H1 (cell line): ENCODE data around the gene LEO1. TPM values are rescaled to one million over a fixed set of nuclear protein-coding genes. Genes with fewer than 3 reads are reported as not detected.

ENCODE experiments used
- TBP ChIP-seq: IDR thresholded peaks from 2 replicates; pipeline ENCODE4 v1.6.1; 2011; ENCODE audit warnings: low read depth, low read length, improper control_type of control experiment
- polyA plus RNA-seq, 7 experiments: library from polyadenylated mRNA; depleted of rRNA in 3 of 7; stranded (reverse) in 5 of 7; unstranded in 2 of 7; fragments of >200 nt in 5 of 7; fragments of 200-250 nt in 2 of 7; gene quantifications; 1 replicate in 5 of 7; 2 replicates in 1 of 7; 4 replicates in 1 of 7; pipeline versions ENCODE4 v1.2.1 to v1.2.3, GENCODE V29; 2011 to 2013; ENCODE audit warnings: missing spikeins in 2 of 7, mixed read lengths in 2 of 7
- total RNA-seq: library from RNA; stranded (reverse); fragmentation: NEBNext Ultra II Directional; extraction: Animal tissue kit (Norgen Biotek cat#: 25700); gene quantifications from 2 replicates; pipeline ENCODE4 v1.2.1, GENCODE V29; 2021

The LEO1 gene
- total and polyA plus RNA-seq, 2 of the 8 experiments (the other 6 are each of a cell fraction or from before 2014, with no cell fraction given): 1.6 to 27.4 TPM

DNA sequence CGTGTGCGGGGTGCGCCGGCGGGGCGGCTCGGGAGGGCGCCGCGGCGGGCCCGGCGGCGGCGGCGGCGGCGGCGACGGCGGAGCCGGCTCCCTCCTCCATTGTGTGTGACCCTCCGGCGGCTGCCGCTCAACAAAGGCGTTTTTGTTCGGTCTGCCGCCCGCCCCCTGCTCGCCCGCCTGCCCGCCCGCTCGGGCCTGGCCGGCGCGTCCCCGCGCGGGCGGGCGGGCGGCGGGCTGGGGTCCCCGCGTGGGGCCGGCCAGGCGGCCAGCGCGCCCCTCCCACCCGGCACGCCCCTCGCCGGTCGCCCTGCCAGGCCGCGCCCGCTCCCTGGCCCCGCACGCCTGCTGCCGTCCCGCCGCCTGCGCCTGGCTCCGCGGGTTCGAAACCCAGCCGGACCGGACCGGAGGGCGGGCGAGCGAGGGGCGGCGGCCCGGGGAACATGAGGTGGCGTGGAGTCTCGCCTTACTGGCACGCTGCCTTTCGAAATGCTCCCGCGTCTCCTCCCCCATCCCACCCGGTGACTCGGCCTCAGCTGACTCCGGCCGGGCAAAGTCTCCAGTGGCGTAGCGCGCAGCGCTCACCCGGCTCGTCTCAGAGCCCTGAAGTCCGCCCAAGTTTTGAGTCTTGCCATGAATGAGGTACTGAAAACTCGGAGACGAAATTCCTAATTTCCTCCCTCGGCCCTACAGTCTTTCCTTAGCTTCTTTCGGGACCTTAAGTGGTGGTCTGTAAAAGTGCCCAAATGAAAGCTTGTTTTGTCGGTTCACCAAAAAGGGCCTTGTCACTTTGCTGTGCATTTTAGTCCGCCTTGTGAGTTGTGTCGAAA is 48.0 kb upstream of the LEO1 start (continued):
- TF ChIP-seq TBP: 0 out of 2 replicates have a peak, but pooled peaks have one; percentile 13
- TF ChIP-seq, all 59 proteins: peak for 8
